Stimulated activated CD4-positive, alpha-beta T cell treated with anti-CD3 and anti-CD28 coated beads, Interleukin-1b, Interleukin-23, amount 100 ng/mL, for 1 hour (primary cell): Measurements from ENCODE around the gene PASD1.
"Not testable (repeated sequence)": the region's sequence is repeated elsewhere in the genome, so short reads cannot be mapped to it uniquely, and the experiment has no call there.

Source experiments
- DNase-seq, 2 donors: peaks; one replicate each; pipeline ENCODE4 v3.0.0-alpha.2; 2020; ENCODE audit warnings: low read depth in 2 of 2

The PASD1 gene, protein sequence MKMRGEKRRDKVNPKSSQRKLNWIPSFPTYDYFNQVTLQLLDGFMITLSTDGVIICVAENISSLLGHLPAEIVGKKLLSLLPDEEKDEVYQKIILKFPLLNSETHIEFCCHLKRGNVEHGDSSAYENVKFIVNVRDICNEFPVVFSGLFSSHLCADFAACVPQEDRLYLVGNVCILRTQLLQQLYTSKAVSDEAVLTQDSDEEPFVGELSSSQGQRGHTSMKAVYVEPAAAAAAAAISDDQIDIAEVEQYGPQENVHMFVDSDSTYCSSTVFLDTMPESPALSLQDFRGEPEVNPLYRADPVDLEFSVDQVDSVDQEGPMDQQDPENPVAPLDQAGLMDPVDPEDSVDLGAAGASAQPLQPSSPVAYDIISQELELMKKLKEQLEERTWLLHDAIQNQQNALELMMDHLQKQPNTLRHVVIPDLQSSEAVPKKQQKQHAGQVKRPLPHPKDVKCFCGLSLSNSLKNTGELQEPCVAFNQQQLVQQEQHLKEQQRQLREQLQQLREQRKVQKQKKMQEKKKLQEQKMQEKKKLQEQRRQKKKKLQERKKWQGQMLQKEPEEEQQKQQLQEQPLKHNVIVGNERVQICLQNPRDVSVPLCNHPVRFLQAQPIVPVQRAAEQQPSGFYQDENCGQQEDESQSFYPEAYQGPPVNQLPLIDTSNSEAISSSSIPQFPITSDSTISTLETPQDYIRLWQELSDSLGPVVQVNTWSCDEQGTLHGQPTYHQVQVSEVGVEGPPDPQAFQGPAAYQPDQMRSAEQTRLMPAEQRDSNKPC

DNA sequence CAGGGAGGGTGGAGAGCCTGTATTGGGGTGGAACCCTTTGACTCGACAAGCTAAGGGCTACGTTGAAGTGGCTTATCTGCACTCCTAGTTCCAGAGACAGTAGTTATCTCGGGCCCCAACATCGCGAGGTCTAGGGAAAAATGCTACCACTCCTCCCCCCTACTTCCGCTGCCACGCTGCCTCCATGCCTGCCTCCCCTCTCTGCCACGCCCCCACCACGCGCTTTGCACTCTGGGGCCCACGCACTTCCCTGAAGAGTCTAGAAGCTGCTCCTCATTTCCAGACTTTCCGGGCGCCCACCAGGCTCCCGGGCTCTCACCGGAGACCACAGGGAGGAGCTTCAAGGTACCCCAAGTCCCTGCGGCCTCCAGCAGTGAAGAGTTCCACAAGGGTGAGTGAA is at the start of gene PASD1:
Gene PASD1 (plus strand): TSS at position 227 of the 400 bp plus-strand sequence. CDS start 37,879 bp downstream, outside the sequence.
- DNase-seq = no peak

DNA sequence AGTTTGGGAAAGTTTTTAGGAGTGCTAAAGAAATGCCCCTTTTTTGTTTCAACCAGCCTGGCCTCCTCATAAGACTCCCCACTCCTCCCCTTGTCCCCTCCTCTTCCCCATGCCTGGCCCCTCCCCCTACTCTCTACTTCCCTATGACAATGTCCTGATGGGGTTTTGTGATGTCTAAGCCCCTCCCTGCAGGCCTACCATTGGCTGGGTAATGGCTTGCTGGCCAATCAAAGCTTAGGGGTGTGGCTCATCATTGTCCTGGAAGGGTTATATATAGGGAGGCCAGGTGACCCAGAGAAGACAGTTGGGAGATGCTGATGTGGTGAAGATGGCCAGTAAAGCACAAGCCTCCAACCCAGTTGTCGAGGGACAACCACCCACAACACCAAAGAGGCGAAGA is 48.2 kb upstream of the PASD1 start:
- DNase-seq = no peak

DNA sequence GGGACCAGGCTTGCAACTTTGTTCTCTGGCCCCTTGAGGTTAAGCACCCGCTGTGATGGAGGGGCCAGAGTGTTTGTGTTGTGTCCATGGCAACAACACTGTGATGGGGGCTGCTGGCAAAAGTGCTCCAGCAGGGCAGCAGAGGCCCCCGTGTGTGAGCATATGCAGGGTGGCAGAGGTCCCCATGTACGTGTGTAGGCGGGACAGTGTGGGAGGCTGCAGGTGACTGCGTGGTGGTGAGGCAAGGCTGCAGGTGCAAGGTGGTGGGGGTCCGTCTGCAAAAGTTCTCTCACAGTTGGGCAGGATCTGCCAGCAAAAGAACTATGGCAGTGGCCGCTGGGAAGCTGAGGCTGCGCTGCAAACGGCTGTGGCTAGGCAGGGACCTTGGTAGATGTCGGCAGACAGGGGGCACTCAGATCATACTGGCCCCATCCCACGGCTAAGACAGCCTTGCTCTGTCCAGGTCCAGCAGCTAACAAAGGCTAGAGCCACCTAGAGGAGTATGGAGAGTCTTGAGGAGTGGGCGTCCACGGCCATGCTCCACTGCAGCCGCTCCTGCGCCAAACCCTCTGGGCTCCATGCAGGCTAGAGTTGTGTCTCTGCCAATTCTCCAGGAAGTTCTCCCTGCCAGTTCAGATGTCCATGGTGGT is 46.8 kb upstream of the PASD1 start:
- DNase-seq = no peak

DNA sequence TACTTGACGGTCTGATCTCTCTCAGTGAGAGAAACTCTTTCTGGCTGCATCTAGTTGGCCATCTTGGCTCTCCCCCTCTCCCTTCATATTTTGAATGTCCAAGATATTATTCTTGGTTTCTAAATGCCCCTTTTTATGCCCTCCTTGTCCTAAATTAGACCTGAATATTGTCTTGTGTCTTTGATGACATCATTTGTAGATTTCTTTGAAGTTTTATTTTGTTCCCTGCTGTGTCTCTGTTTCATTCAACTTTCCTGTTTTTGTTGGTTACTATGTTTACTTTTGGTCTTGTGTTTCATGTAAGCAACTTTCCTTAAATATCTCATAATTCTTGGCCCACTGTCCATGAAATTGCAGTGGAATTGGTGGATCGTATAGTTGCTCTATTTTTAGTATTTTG is 46.1 kb upstream of the PASD1 start:
- no peak for DNase-seq

DNA sequence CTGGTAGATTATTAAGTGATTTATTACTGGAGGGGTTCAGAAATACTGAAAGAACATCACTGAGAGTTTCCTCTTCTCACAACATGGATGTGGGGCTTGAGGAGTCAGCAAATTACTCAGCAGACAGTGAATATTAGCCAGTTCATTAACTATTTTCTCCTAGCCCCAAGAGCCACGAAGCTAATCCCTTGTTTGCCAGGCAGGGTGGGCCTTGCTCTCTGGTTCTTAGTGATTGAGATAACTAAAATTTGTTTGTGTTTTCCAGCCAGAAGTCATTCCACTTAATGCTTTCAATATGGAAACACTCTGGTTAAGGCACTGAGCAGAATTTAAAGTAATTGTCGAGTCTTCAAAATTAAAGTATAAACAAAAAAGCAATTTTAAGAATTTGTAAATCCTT is 40.1 kb upstream of the PASD1 start:
- DNase-seq = no peak

DNA sequence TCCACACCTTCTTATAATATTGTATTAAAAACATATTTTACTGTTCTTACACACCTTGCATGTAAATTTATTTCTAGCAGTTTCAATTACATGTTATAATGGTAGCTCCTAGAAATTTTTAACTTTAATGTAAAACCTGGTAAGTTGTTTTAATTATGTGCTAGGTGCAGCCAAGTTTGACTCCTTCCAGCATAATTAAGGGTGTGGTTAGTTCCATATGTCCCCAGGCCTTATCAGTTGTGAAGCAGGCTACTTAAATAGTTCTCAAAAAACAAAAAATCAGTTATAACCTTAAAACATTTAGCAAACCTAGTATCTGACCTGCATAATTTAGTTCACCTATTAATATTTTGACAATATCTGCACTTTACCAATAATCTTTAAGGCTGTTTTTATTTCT is 26.9 kb upstream of the PASD1 start:
- no peak for DNase-seq

DNA sequence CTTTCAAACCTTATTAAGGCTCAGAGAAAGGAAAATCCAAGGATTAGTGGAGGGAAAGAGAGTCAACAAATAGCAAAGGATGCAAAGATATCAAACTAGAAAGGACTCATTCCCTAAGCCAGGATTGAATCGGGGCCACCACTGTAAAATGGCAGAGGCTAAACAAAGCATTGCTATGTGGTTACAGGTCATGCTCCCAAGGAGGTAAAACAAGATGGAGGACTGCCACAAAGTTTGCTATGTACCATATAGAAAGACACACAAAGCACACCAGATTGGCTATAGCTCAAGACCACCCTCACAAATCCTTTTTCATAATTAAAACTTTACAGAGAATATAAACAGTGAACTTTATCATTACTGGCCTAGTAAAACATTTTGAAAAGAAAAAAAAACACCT is 25.9 kb upstream of the PASD1 start:
- DNase-seq = no peak

DNA sequence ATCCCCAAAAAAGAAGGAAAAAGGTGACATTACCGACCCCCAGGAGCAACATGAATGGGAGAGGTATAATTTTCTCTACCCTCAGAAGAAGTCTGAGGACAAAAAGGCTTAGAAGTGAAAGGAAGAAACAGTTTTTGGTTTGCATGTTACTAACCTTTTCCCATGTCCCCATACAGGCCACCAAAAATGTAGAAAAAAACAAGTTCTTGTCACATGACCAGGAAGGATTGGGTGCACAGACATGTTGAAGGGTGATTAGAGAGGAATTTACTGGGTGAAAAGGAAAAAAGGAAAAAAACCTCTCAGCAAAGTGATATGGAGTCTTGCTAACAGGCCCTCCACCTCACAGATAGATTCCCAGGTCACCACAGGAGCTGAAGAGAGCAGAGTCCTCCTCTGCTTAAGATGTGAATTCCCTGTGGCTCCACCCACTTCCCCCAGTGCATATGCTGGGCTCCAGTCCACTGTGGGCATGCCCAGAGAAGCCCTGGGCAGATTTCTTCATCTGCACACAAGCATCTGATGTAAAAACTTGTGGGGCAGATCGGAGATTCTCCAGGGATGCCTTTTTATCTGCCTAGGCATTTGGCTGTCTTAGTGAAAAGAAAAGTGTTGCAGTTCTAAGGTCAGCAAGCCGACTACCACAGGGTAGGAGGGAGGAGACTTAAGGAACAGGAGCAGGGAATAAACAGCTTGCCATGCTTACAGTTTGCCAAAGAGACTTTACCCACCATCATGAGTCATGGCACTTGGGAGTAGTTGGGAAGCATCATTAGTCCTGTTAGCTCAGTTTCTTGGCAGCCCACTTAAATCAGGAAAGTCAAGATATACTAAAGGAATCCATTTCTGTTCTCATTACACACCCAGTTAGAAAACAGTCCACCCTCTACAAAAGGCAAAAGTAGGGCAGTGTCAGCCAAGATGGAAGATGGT is 25.0 kb upstream of the PASD1 start:
- DNase-seq = no peak

DNA sequence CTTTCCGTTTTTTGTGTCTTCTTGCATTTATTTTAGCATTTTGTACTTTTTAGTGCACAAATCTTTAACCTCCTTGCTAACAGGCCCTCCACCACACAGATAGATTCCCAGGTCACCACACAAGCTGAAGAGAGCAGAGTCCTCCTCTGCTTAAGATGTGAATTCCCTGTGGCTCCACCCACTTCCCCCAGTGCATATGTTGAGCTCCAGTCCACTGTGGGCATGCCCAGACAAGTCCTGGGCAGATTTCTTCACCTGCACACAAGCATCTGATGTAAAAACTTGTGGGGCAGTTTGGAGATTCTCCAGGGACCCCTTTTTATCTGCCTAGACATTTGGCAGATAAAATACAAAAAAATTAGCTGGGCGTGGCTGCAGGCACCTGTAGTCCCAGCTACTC is 19.8 kb upstream of the PASD1 start:
- no peak for DNase-seq

DNA sequence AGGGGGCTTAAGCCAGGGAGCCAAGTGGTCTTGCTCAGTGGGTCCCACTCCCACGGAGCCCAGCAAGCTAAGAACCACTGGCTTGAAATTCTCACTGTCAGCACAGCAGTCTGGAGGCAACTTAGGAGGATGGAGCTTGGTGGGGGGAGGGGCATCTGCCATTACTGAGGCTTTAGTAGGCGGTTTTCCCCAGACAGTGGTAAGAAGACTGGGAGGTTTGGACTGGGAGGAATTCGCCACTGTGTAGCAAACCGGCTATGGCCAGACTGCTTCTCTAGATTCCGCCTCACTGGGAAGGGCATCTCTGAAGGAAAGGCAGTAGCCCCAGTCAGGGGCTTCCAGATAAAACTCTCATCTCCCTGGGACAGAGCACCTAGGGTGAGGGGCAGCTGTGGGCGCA is 17.2 kb upstream of the PASD1 start:
- not testable (repeated sequence) for DNase-seq

DNA sequence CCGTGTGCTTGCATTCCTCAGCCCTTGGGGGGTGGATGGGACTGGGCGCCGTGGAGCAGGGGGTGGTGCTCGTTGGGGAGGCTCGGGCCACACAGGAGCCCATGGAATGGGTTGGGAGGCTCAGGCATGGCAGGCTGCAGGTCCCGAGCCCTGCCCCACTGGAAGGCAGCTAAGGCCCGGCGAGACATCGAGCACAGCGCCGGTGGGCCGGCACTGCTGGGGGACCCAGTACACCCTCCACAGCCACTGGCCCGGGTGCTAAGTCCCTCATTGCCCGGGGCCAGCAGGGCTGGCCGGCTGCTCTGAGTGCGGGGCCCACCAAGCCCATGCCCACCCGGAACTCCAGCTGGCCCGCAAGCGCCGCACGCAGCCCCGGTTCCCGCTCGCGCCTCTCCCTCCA is 12.3 kb upstream of the PASD1 start:
- DNase-seq = not testable (repeated sequence)

DNA sequence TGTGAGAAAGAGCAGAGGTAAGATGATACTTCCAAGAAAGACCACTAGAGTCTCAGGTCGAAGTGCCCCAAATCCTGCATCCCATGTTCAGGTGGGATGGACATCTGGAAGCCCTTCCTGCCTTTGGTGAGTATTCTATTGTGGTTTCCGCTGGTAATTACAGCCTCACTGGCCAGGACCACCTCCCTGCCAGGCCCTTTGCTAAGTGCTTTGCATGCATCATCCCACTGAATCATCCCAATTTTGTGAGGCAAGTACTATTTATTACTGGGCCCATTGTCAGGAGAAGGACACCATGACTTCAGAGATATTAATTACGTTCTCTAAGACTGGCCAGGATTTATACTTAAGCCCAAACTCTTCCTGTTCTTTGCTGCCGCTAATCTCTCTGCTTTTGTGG is 10.7 kb upstream of the PASD1 start:
- no peak for DNase-seq

DNA sequence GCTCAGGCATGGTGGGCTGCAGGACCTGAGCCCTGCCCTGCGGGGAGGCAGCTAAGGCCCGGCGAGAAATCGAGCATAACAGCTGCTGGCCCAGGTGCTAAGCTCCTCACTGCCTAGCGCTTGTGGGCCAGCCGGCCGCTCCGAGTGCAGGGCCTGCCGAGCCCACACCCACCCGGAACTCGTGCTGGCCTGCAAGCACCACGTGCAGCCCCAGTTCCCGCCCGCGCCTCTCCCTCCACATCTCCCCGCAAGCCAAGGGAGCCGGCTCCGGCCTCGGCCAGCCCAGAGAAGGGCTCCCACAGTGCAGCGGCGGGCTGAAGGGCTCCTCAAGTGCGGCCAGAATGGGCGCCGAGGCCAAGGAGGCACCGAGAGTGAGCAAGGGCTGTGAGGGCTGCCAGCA is 8.2 kb upstream of the PASD1 start:
- not testable (repeated sequence) for DNase-seq

DNA sequence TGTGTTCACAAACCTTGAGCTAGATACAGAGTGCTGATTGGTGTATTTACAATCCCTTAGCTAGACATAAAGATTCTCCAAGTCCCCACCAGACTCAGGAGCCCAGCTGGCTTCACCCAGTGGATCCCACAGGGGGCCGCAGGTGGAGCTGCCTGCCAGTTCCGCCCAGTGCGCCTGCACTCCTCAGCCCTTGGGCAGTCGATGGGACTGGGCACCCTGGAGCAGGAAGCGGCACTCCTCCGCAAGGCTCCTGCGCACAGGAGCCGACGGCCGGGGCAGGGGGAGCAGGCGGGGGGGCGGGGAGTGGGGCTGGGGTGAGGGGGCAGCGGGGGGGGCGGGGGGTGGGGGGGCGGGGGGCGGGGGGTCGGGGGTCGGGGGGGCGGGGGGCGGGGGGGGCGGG is 990 bp upstream of the PASD1 start:
- DNase-seq = not testable (repeated sequence)

DNA sequence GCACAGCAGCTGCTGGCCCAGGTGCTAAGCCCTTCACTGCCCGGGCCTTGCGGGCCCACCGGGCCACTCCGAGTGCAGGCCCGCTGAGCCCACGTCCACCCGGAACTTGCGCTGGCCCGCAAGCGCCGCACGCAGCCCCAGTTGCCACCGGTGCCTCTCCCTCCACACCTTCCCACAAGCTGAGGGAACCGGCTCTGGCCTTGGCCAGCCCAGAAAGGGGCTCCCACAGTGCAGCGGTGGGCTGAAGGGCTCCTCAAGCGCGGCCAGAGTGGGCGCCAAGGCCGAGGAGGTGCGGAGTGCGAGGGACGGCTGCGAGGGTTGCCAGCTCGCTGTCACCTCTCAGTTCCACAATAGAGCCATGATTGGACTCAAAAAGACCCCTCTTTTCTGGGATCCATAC is 472 bp upstream of the PASD1 start:
- DNase-seq = not testable (repeated sequence)

DNA sequence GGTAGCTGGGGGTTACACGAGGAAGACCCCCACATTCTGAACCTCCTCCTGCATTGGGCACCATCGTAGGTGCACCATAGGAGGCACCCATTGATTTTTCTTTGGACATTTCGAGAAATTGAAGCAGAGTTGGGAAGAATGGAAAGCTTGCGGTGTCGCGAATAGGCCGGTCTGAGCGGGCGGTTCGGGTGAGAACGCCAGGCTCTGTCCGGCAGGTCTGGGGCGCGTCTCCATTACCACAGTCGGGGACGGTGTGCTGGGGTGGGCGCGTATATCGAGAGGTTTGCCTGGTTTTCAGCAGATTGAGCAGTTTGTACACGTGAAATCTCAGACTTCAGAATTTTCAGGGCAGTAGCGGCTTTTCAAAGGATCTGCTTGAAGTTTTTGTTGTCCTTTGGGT is 560 bp downstream of the PASD1 start:
- no peak for DNase-seq

DNA sequence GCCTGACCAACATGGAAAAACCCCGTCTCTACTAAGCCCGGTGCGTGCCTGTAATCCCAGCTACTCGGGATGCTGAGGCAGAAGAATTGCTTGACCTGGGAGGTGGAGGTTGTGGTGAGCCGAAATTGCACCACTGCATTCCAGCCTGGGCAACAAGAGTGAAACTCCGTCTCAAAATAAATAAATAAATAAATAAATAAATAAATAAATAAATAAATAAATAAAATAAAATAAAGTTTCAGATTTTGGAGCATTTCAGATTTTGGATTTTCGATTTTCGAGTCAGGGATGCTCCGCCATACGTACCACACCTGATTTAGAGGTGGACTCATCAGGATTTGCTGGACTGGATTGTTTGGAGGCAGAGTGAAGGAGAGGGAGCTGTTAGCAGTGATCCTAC is 3.4 kb downstream of the PASD1 start:
- not testable (repeated sequence) for DNase-seq

DNA sequence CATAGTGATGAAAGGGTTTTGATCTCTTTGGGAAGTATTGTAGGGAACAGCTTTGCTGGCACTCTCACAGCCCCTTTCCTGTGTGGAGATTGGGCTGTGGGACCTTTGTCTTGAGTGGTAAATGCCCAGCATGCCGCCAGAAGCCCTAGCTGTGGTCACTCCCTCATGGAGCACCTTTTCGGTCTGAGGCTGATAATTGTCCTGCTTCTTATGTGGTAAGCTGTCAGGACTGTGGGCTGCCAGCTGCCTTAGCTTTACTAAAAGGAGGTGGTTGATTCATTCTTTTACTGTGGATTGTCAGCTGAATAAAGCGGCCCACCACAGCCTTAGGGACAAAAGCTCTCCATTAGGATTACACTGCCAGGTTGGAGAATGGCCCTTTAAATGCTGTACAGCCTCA is 7.1 kb downstream of the PASD1 start:
- no peak for DNase-seq

DNA sequence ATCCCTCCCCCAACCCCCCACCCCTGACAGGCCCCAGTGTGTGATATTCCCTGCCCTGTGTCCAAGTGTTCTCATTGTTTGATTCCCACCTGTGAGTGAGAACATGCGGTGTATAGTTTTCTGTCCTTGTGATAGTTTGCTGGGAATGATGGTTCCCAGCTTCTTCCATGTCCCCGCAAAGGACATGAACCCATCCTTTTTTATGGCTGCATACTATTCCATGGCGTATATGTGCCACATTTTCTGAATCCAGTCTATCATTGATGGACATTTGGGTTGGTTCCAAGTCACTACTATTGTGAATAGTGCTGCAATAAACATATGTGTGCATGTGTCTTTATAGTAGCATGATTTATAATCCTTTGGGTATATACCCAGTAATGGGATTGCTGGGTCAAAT is 29.9 kb downstream of the PASD1 start:
- DNase-seq = not testable (repeated sequence)

DNA sequence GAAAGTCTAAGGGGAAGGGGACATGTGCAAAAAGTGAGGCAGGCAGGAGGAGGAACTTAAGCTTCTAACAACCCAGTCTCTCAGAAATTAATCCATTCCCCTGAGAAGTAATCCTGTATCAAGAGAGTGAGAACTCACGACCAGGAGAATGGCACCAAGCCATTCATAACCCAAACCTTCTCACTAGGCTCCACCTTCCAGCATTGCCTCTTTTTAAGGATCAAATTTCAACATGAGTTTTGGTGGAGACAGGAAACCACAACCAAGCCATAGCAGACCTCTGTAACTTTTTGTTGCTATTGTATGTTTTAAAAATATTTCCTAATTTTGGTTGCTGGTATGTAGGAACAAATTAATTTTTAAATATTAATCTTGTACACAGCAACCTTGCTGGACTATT is 32.8 kb downstream of the PASD1 start:
- DNase-seq = no peak

DNA sequence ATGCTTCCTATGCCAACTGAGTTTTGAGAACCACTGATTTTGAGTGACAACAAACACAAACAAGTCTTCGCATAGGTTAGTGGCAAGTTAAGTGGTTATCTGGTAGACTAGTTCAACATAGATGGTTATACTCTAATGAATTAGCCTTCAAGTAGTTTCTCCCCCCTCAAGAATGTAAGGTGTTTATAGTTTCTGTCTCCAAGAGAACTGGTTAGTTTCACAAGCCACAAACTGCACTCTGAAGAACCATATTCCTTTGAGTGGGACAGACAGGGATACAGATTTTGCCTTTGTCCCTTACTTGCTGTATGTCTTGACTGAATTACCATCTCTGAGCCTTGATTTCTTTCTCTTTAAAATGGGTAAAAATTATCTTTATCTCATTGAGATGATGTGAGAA is 41.5 kb downstream of the PASD1 start:
- no peak for DNase-seq

DNA sequence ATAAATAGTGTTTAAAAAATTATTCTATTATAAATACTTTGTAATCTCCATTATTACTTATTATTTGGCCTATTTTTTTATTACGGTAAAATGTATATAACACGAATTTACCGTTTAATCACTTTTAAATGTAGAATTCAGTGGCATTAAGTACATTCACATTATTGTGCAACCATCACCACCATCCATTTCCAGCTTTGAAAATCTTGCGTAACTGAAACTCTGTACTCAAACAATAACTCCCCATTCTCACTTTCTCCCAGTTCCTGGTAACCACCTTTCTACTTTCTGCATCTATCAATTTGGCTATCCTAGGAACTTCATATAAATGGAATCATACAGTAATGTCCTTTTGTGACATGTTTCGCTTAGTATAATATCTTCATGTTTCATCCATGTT is 45.7 kb downstream of the PASD1 start:
- DNase-seq = no peak
